Measurements from ENCODE around the gene MRPS23.

Gene MRPS23

DNA sequence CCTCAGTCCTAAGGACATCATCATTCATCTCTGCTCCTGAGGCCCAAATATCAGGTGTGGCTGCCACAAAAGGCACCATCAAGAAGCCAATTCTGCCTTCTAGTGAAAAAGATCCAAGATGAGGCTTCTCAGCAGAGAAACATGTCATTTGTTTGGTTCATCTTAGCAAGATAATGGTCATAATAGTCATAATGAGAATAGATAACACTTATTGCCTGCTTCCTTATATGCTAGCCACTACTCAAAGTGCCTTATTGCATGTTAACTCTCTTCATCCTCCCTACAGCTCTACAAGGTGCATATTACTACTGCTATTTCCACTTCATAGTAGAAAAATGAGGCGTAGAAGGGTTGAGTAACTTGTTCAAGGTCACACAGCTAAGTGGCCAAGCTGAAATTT lies 45.0 kb upstream of the MRPS23 start:
- no peak overlapping the region for H3K27ac ChIP-seq

DNA sequence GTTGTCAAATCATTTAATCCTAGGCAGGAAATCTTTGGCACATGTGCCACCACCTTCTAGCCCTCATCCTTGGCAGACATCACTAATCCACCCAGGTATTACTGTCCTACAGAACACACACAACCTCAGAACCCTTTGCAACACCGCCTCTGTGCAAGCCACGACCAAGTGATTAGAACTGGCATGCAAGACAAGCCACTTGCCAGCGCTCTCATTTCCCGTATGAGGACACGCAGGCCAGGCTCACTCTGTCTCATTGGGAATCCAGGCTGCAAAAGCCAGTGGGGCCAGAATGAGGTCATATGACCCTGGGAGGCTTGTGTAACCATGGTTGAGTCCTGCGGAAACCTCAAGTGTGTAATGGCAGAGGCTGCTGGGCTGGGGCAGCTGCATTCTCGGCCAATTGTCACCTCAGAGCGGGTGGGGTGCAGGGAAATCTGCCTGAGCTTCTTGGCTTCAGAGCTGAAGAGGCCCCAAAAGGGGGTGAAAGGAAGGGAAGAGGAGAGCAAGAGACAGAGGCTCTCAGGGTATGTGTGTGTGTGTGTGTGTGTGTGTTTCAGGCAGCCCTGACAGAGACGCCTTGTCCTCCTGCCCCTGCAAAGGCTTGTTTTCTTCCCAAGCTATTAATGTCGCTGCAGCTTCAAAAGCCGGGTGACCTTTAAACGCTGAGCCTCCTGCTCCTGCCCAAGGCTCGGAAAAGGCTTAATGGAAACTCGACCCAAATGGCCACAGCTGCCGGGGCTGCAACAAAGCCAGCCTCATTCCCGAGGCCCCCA lies 43.2 kb upstream of the MRPS23 start:
- no peak overlapping the region for H3K27ac ChIP-seq

More for the DNA sequence above, 45.0 kb upstream of the MRPS23 start:
- no peak overlapping the region for H3K4me2 ChIP-seq
- no peak overlapping the region for H3K4me3 ChIP-seq (IDR thresholded peaks at IDR 0.05; ENCODE audit: insufficient read depth, low read depth, low read length)
- H3K79me2 ChIP-seq (ENCODE audit: insufficient read depth, low read depth) = no peaks in the 10 kb centered on the region
- H3K36me3 ChIP-seq (ENCODE audit: insufficient read depth) = no peaks in the 10 kb centered on the region
- TF ChIP-seq, protein P1, sequence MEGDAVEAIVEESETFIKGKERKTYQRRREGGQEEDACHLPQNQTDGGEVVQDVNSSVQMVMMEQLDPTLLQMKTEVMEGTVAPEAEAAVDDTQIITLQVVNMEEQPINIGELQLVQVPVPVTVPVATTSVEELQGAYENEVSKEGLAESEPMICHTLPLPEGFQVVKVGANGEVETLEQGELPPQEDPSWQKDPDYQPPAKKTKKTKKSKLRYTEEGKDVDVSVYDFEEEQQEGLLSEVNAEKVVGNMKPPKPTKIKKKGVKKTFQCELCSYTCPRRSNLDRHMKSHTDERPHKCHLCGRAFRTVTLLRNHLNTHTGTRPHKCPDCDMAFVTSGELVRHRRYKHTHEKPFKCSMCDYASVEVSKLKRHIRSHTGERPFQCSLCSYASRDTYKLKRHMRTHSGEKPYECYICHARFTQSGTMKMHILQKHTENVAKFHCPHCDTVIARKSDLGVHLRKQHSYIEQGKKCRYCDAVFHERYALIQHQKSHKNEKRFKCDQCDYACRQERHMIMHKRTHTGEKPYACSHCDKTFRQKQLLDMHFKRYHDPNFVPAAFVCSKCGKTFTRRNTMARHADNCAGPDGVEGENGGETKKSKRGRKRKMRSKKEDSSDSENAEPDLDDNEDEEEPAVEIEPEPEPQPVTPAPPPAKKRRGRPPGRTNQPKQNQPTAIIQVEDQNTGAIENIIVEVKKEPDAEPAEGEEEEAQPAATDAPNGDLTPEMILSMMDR (conservative IDR thresholded peaks at IDR 0.05; ENCODE audit: low read depth, low read length) = no peak
- no peaks in the 10 kb centered on the region for H4K20me1 ChIP-seq (ENCODE audit: insufficient read depth)
- no peak overlapping the region for H2AFZ ChIP-seq (ENCODE audit: low read depth)
- no peak overlapping the region for H3K9ac ChIP-seq
- no peaks in the 10 kb centered on the region for H3K27me3 ChIP-seq (ENCODE audit: insufficient read depth, low read depth)
- peaks cover 28% of the 10 kb centered on the region for H3K4me1 ChIP-seq (ENCODE audit: low read depth, poor library complexity, severe bottlenecking)

DNA sequence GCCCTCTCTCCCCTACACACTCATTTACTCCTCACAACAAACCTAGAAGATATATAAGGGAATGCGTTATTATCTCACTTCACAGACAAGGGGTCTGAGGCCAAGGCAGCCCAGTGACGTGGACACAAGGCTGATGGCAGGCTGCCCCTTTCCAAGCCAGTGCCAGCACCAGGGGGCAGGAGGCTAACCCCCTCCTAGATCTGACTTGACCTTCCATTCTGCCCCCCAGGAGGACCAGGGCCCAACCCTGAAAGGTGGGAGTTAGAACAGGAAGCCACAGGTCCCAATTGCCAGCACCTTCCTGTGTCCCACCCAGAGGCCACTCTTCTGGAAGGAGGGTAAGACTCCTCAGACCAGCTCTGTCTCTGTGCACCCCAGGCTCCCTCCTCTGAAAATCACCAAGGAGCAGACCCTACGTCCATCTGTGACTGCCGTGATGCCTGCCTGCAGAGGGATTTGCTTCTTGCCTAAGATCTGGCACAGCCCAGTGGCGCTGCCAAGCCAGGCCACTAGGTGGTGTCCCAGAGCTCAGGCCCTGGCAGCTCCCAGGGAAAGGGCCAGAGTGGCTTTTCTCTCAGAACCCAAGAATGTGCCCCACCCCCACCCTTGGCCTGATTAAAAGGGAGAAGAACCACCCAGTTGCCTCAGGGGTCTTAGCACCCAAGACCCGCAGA lies 42.4 kb upstream of the MRPS23 start:
- Histone ChIP-seq H4K20me1 (ENCODE audit: insufficient read depth) (no peaks in the 10 kb centered on the region), H3K79me2 (ENCODE audit: insufficient read depth, low read depth) (no peaks in the 10 kb centered on the region), H2AFZ (ENCODE audit: low read depth) (no peak overlapping the region), H3K27me3 (ENCODE audit: insufficient read depth, low read depth) (no peaks in the 10 kb centered on the region), H3K4me2 (no peak overlapping the region; the same call in 1 of the 2 replicates), H3K4me1 (ENCODE audit: low read depth, poor library complexity, severe bottlenecking) (peaks cover 21% of the 10 kb centered on the region), H3K27ac (no peak overlapping the region), H3K4me3 (IDR thresholded peaks at IDR 0.05; ENCODE audit: insufficient read depth, low read depth, low read length) (no peak overlapping the region), H3K9ac (no peak overlapping the region), H3K36me3 (ENCODE audit: insufficient read depth) (no peaks in the 10 kb centered on the region)
- TF ChIP-seq, protein P1 (conservative IDR thresholded peaks at IDR 0.05; ENCODE audit: low read depth, low read length) = peak; percentile 98

More for the DNA sequence above, 43.2 kb upstream of the MRPS23 start:
- no peak overlapping the region for H2AFZ ChIP-seq (ENCODE audit: low read depth)
- TF ChIP-seq, protein P1 (conservative IDR thresholded peaks at IDR 0.05; ENCODE audit: low read depth, low read length) = peak; percentile 74
- H3K4me1 ChIP-seq (ENCODE audit: low read depth, poor library complexity, severe bottlenecking) = peaks cover 21% of the 10 kb centered on the region
- H3K9ac ChIP-seq = no peak overlapping the region
- no peak overlapping the region; the same call in 1 of the 2 replicates for H3K4me2 ChIP-seq
- no peaks in the 10 kb centered on the region for H4K20me1 ChIP-seq (ENCODE audit: insufficient read depth)
- H3K4me3 ChIP-seq (IDR thresholded peaks at IDR 0.05; ENCODE audit: insufficient read depth, low read depth, low read length) = no peak overlapping the region
- H3K27me3 ChIP-seq (ENCODE audit: insufficient read depth, low read depth) = no peaks in the 10 kb centered on the region
- no peaks in the 10 kb centered on the region for H3K36me3 ChIP-seq (ENCODE audit: insufficient read depth)
- H3K79me2 ChIP-seq (ENCODE audit: insufficient read depth, low read depth) = no peaks in the 10 kb centered on the region

DNA sequence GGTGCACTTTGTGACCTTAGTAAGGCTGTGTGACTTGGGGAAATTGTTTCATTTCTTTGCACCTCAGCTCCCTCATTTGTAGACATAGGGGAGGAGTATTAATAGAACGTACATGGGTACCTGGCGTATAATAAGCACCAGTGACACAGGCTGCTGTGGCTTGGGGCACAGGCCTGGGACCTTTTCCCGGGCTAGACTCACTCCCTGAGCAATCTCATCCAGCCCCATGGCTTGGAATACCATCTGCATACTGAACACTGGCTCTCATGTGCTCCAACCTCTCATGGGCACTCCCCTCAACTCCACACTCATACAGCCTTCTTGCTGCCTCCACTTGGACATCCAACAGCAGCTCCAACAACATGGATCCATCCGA lies 41.0 kb upstream of the MRPS23 start:
- TF ChIP-seq, protein P1 (conservative IDR thresholded peaks at IDR 0.05; ENCODE audit: low read depth, low read length) = no peak
- H3K4me1 ChIP-seq (ENCODE audit: low read depth, poor library complexity, severe bottlenecking) = peaks cover 21% of the 10 kb centered on the region
- H3K4me3 ChIP-seq (IDR thresholded peaks at IDR 0.05; ENCODE audit: insufficient read depth, low read depth, low read length) = no peak overlapping the region
- H2AFZ ChIP-seq (ENCODE audit: low read depth) = no peak overlapping the region
- H4K20me1 ChIP-seq (ENCODE audit: insufficient read depth) = no peaks in the 10 kb centered on the region
- no peaks in the 10 kb centered on the region for H3K79me2 ChIP-seq (ENCODE audit: insufficient read depth, low read depth)
- no peak overlapping the region for H3K4me2 ChIP-seq
- no peaks in the 10 kb centered on the region for H3K36me3 ChIP-seq (ENCODE audit: insufficient read depth)
- H3K9ac ChIP-seq = no peak overlapping the region
- no peaks in the 10 kb centered on the region for H3K27me3 ChIP-seq (ENCODE audit: insufficient read depth, low read depth)
- no peak overlapping the region for H3K27ac ChIP-seq
